HG02610 (cell line): Measurements from ENCODE around the gene PIP4K2A.

ENCODE experiments used
- ATAC-seq: cut with Tn5 transposase; IDR thresholded peaks from one replicate; pipeline ENCODE4 v1.9.1; 2021; ENCODE audit warnings: mild to moderate bottlenecking, moderate library complexity; ENCODE audit not compliant: unreplicated experiment

The PIP4K2A gene

GRCh38 chr10:22669163-22669711 lies 45.1 kb downstream of the PIP4K2A start:
- peak; percentile 71 for ATAC-seq

- ATAC-seq, result no peak
Measured at GRCh38 chr10:22667093-22667480, 47.3 kb downstream of the PIP4K2A start.

DNA sequence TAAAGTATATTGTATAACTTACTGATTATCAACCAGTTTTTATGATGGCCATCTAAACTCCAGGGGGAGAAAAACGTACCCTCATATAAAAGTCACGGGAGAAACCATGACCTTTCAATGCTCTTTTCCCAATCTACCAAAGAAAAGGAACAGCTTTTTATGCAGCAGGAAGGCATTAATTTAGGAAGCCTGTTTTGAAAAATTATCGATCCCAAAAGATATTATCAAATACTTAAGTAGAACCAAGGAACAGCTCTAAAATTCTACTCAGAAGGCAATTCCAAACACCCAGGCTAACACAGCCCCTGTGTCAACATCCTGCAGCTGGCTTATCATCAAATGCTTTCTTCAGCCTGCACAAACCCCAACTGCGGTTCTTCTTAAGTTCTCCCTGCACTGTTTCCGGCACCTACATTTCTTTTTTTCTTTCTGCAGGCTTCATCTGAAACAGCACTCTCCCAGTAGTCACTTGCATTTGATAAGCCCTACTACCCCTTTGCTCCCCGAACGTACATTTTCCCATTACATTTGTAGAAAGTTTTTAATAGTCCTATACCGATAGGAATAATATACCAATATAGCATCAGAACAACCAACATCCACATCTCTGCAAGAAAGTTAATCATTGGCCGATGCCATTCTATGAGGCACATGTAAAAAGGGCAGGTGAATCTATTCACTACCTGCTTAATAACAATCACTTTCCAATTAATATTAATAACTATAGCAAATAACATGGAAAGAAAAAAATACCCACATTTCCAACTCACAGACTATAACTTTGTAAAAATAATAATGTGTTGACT lies 47.9 kb downstream of the PIP4K2A start:
- ATAC-seq, result peak; percentile 58

DNA sequence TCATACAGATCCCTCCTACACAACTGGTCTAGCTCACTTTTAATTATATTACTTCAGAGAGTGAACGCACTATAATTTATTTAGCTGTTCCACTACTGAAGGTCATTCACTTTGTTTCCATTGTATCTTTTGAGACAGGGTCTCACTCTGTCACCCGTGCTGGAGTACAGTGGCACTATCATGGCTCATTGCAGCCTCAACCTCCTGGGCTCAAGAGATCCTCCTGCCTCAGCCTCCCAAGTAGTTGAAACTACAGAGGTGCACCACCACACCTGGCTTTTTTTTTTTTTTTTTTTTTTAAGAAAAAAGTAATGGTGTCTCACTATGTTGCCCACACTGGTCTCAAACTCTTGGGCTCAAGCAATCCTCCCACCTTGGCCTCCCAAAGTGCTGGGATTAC lies 49.0 kb downstream of the PIP4K2A start:
- no peak for ATAC-seq

- ATAC-seq, result no peak
Measured at GRCh38 chr10:22662733-22663330, 51.5 kb downstream of the PIP4K2A start.

DNA sequence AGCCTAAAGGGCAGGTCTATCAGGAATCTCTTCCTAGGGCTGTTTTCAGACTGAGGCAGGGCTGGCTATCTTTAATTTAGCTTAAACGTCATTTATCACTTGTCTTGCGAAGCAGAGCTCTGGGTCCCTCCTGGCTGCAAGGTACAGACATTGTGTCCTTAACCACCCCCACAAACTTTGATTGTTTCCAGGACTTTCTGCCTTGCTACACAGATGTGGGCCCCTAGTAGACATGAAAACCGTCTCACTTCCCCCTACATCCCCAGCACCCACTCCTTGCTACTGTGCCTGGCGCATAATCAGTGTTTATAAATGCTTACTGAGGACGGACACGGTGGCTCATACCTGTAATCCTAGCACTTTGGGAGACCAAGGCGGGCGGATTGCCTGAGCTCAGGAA lies 54.5 kb downstream of the PIP4K2A start:
- ATAC-seq, result no peak

DNA sequence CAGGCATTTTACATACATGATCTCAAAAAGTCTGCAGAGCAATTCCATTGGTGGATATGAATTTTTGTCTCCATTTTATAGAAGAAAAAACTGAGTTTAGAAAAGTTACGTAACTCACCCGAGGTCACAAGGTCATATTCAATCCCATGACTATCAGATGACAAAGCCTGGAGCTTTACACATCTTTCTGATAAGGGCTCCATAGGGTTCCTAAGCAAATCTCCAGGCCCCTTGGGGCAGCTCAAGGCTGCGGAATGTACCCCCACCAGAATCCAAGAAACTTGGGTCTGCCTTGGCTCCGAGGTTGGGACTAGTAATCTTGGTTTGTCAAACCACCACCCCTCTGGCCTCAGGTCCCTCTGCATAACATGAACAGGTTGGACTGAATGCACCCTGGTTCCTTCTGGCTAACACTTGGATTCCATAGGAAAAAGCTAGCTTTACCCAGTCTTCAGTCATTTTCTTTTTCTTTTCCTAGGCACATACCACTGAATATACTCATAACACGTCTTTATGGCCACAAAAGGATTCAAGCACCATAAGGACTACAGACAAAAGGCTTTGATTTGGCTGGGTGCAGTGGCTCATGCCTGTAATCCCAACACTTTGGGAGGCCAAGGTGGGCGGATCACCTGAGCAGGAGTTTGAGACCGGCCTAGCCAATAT lies 55.5 kb downstream of the PIP4K2A start:
- ATAC-seq, result no peak

DNA sequence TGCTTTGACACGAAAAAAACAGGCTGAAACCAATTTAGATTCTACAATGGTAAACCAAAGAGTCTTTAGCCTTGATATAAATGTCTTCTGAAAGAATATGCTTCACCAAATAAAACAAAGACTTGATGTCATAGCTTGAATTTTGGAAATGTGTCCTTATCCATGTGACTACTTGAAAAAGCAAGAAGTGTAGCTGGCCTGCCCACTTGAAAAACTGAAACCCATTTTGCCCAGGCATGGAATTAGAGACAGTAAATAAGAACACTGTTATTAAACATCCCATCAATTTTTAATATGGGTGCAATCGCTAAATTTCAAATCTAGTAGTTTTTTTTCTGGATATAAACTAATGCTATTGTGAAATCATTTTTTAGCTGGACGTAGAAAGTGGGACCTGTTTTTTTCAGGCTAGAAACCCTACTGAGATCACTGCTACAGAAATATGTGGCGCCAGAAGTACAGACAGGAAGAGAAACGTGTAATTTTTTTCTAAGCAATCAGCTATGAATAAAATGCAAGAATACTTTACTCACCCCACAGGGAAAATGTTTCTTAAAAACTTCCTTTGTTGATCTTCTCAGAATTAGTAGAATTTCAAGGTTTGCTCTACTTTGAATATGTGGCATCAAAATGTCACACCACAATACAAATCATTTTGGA lies 56.7 kb downstream of the PIP4K2A start:
- no peak for ATAC-seq

GRCh38 chr10:22657024-22657423 lies 57.4 kb downstream of the PIP4K2A start:
- ATAC-seq, result no peak

DNA sequence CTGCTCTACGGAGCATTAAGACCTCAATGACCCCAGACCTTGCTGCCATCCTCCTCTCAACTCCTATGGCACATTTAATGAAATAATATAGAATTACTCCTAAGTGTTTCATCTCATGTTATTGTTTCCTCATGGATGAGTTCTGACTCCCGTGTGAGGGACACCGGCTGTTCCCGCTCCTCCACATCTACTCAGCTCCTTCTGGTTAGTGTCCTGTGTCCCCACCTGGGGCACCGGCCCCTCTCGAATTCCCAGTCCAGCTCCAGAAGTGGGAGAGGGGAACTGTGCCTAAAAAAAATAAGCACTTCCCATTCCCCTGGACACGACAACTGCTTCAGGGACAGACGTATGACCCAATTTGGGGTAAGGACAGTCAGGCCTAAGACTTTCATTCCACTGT lies 58.3 kb downstream of the PIP4K2A start:
- no peak for ATAC-seq

DNA sequence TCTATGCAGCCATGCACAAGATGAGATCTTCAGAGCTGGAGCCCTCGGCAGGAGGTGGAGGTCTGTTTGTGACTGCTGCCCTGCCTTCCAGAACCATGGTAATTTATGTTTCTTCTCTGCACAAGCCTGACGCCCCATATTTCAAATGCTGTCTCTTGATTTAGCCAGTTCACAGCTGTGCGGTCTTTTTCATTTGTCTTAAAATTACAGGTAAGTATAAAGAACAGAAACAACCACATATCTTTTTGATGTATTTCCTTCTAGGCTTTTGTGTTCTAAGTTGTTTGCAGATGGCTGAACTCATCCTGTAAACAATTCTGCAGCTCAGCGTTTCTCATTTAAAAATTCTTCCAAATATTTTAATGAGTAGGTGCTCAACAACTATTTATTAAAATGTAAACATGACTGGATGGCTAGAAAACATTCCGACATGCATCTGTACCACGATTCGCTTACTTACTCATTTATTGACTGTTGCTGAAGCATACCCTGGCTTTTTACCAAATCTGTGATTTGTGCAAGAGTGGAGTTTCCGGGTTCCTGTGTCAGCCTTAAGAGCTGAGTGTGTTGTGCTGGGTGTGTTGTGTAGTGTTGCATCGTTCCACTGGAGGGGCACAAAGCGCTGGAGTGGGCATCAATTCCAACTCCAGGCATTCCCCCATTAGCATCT lies 58.9 kb downstream of the PIP4K2A start:
- ATAC-seq, result peak; percentile 50

GRCh38 chr10:22652988-22653481 lies 61.3 kb downstream of the PIP4K2A start:
- ATAC-seq, result no peak

DNA sequence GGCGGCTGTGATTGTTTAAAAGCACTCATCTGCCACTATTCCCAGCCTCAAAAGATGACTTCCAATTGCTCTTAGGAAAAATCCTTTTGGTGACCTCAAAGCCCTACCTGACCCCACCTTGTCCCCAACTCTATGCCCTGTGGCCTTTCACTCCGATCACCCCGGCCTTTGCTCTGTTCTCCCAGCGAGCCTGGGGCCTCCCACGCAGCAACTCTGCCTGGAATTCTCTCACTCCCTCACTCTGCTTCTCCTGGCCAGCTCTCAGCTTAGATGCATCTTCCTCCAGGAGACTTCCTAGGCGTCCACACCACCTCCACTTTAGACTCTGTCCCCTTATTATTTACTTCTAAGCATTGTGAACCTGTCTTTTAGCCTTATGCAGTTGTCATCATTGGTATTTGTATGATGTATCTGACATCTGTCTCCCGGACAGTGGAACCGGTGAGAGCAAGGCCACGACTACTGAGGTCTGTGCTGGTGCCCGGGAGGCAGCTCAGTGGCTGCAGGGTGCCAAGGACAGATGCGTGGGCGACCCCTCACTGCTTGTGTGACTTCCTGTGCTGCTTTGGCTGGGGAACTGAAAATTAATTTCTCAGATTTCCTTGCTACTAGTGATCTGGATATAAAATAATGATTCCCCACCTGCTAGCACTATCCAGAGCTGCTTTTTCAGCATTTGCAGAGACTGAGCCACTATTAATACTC lies 63.0 kb downstream of the PIP4K2A start:
- ATAC-seq, result no peak

DNA sequence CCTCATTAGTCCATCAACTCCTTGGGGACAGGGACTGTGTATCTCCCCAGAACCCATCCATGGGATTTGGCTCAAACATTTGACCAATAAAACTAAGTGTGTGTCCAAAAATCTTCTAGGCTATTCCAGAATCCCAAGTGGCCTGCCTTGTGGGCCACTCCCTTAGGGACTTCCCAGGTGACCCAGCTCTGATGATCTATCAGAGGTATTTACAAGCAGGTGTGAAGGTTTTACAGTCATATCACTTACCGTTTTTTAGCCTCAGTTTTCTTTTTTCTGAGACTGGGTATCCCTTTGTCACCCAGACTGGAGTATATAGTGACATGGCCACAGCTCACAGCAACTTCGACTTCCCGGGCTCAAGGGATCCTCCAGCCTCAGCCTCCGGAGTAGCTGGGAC lies 64.4 kb downstream of the PIP4K2A start:
- peak; percentile 20 for ATAC-seq

DNA sequence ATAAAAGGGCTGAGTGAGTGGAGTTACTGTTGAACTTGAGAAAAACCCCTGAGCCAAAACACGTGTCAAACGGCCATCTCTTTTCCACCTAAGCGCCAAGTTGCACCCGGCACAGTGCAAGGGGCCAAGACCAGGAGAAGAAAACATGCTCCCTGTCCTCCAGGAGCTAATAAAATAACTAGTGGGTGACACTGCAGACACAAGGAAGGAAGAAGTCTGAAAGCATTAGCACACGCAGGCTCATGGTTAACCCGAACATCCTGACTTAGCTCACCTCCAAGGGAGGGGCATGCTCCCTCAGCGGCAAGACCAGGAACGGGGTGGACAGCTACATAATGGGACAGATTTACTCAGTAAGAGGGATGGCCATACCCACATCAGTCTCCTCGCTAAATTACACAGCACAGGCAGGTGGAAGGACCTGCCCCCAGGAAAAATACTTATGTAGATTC lies 65.0 kb downstream of the PIP4K2A start:
- ATAC-seq, result peak; percentile 26

- ATAC-seq, result peak; percentile 56
Measured at GRCh38 chr10:22648547-22648961, 65.8 kb downstream of the PIP4K2A start.

DNA sequence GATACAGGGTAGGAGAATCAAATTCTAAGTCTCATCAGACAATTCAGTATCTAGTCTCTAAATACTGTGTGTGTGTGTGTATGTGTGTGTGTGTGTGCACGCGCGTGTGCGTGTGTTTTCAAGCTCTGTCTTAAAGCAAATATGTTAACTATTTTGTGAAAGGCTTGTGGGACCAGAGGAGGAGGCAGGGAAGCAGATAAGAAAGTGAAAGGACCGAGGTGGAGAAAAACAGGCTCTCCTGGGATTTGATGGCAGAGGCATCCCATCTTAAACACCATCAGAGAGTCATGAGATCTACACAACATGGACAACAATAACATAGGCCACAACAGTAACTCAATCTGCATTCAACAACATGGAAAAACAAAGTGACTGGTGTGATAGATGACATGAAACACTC lies 67.1 kb downstream of the PIP4K2A start:
- ATAC-seq, result no peak

DNA sequence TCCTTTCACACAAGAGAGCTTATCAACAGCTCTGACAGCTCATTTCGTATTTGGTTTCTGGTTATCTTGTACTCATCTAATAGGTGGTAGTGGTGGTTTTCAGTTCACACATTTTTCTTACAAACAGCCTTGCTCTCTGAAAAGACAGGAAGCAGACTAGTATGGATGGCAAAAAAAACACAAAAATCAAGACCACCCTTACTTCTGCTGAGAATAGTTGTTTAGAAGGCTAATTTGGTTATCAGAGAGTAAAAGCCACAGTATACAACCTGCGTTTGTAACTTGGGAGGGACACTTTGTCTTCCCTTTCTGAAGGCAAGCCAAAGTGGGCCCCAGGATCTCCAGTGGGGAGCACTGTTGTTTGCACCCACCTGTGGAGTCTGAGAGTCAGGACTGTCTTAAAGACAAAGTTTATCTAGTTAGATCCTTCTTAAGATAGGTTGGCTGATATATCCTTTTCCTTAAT lies 68.0 kb downstream of the PIP4K2A start:
- peak; percentile 60 for ATAC-seq

DNA sequence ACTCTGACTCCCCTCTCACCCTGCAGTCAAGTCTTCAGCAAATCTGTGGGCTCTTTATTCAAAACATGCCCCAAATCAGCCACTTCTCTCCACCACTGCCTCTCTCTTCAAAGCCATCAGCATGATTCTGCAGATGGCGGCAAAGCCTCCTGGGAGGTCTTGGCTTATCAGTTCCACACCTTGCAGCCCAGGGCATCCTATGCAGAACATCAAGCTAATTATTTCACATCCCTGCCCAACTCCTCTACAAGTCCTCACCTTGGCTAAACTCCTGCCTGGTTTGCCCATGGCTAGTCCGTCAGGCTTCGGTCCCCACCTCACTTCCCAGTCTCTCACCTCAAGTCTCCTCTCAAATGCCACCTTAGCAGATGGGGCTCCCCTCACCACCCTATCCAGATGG lies 70.2 kb downstream of the PIP4K2A start:
- ATAC-seq, result no peak

DNA sequence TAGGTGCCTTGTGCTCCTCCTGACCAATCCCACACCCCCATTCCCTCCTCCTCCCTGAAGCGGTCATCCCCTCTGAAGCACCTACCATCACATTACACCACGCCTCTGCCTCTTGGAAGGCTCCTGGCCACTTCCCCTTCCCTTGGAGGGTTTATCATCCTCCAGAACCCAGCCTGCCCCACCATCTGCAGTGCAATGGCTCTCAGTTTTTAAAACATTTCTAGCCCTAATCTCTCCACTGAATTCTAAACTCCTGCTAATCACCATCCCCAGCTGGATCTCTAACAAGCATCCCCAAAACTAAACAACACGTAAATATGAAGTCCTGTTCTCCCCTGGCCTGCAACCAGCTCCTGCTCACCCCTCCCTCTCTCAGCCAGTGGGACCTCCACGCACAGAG lies 70.6 kb downstream of the PIP4K2A start:
- ATAC-seq, result no peak
